COLO668 (cell line): ENCODE measurements around the gene POLA1.

Experiments used
- DNase-seq: peaks from one replicate; lab custom pipeline; 2025; ENCODE audit not compliant: unreplicated experiment; lab: John Stamatoyannopoulos, UW

The POLA1 gene

DNA sequence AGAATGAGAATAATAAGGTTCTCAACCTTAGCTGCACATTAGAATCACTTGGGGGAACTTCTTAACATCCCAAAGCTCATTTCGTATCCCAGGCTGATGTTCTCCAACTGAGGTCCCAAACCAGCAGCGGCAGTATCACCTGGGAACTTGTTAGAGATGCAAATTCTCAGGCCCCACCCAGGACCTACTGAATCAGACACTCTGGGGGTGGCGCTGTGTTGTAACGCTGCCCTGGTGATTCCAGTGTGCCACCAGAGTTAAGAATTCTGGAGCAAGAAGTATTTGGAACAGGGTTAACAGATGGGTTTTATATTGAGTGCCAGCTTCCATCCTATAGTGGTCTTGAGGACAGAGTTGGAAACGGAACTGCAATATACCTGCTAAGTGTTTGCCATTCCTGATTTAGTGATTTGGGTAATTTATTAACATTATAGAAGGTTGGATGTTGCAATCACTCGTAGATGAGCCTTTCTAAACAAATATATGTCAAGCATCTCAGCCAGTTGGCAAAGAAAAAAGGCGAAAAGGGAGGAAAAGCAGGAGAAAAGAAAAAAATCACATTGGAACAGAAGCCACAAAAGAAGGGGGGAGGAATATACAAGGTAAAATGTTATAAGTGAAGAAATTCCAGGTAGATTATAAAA is 181.0 kb downstream of the POLA1 start:
- DNase-seq = no peak

DNA sequence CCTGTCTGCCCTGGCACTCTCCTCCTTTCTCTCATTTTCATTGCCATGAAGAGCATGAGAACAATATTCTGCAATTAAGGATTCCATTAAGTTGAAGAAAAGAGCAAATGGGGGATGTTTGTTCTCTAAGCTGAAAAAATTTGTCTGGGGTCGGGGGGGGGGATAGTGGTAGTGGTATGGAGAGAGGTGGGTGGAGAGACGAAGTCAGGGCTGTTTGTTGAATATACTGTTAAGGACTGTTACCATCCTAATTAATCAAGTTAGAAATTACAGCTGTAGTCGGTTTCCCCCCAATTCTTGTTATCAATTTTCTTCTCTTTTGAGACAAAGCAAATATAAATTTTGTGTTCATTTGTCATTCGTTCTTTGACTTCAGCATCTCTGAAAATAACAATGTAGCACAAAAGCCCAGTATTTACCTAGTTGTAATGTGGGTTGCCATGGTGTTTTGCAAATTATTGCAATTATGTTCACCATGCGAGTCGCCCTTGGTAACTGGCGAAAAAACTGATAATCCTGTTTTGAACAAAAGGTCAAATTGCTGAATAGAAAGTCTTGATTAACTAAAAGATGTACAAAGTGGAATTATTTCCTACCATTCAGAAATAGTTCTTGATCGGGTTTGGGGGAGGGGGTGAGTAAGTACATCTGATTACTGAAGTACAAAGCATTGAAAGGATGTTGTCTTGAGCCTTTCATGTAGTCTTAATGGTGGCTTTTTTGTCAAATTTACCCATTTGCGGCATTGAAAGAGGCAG is 183.0 kb downstream of the POLA1 start:
- DNase-seq = no peak

- DNase-seq = no peak
These were observed 183.6 kb downstream of the POLA1 start for GRCh38 chrX:24877288-24877664.

DNA sequence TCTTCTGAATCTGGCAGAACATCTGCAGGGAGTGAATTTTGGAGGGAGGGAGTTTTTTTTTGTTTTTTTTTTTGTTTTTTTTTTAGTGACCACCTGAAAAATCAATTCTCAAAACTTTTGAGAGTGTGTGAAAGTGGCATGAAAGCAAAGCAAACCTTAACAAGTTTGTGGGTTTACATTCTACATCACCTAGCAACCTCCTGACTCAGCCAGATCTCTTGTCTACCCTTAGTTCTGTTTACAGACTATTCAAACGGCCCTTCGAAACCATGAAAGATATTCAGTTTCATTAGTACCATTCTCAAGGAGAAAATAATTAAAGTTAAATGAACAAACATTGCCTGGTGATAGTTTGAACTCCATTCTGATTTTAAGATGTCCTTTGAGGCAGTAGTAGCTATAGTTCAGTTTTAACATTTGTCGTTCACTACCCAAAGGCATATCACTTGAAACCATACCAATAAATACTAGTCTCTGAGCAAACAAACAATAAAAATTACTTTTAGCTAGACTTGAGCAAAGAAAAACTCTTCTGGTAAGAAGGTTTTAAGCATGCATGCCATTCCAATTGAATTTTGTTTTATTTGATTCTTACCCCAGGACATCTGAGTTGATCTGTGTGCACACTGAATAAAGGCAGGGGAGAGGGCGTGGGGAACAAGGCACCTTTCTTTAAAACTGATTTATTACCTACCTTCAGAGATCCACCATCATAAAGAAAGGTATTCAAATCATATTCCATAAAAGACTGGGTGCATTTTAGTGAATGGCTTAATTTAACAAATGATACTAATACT is 184.3 kb downstream of the POLA1 start:
- DNase-seq = no peak

- no peak for DNase-seq
These were observed 186.0 kb downstream of the POLA1 start for GRCh38 chrX:24879679-24880078.

- no peak for DNase-seq
These were observed 193.2 kb downstream of the POLA1 start for GRCh38 chrX:24886916-24887315.

- DNase-seq = no peak
These were observed 197.0 kb downstream of the POLA1 start for GRCh38 chrX:24890677-24891076.

DNA sequence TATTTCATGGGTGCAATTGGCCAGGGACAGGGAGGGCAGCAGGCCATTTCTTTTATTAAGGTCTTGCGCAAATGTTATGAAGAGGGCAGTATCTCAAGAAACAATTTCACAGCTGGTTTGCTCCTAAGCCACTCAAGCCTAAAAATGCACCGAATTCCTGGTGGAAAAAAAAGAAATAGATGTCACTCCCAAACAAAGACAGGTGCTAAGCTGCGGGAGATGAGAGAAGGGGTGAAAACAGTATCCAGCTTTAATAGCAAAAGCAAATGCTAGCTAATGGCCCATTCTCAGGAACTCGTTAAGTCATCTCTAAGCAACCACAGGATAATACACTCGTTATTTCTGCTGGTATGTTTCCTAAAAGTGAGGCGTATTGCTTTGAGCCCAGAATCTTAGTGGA is 205.7 kb downstream of the POLA1 start:
- no peak for DNase-seq

GRCh38 chrX:24900234-24900633 is 206.5 kb downstream of the POLA1 start:
- DNase-seq = no peak

DNA sequence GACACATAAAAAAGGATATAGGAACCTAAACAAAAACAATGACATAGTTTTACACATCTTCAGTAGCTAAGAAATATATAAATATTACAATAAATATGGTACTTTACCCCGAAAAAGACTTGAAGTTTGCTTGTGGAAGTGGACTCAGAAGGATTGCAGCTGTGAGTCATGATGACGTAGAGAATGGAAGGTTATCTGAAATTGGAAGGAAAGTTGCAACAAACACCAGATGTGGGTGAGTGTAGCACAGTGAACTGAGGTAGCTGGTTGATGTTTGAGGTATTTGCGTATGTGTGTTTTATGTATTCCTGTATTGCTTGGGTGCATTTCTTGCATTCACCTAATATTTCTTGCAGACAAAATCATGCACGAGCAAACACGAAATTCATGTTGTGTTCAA is 209.1 kb downstream of the POLA1 start:
- no peak for DNase-seq

GRCh38 chrX:24918715-24919114 is 225.0 kb downstream of the POLA1 start:
- DNase-seq = no peak

DNA sequence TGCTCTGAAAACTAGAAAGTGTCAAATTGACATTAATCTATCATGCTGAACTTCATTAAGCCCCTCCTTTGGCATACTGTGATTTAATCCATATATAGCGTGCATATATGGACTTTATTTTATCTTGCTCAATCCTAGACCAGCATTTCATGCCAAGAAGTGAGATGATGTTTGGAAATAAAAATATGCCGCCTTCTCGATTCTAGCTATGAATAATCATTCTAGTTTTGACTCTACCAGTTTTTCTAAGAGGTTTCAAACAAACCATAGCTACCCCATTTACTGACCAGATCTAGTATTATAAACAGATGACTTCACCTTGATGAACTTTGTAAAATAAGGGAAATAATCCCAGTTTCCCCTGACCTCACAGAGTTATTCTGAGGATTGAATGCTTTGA is 227.1 kb downstream of the POLA1 start:
- DNase-seq = no peak

DNA sequence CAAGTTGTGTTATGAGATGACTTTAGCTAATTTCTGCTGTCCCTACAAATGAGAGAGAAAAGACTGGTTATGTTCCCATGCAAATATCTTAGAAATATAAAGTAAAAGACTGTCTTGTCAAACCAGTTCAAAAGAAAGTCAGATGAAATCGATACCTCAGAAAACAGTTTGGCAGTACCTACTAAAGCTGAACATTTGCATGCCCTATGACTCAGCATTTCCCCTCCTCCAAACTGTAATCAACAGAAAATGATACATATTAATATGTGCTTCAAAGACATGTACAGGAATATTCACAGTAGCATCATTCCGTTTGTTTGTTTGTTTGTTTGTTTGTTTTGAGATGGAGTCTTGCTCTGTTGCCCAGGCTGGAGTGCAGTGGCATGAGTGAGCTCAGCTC is 231.7 kb downstream of the POLA1 start:
- no peak for DNase-seq

DNA sequence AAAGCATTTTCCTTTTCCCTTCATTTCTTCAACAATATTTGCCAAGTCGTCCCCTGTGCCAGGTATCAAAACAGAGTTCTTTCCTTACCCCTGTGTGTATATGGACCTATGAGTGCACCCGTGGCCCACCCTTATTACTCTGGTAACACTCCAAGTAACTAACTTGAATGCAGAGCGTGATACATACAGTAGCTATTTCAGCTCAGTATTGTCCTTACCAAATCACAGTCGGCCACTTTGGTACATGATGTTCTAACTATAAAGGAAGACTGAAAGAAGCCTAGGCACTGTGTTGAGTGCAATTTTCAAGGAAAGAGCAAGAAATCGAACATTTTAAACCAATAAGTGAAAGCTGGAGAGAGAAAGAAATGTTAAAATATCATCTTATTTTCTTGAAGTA is 233.7 kb downstream of the POLA1 start:
- DNase-seq = no peak

GRCh38 chrX:24928114-24928513 is 234.4 kb downstream of the POLA1 start:
- no peak for DNase-seq

DNA sequence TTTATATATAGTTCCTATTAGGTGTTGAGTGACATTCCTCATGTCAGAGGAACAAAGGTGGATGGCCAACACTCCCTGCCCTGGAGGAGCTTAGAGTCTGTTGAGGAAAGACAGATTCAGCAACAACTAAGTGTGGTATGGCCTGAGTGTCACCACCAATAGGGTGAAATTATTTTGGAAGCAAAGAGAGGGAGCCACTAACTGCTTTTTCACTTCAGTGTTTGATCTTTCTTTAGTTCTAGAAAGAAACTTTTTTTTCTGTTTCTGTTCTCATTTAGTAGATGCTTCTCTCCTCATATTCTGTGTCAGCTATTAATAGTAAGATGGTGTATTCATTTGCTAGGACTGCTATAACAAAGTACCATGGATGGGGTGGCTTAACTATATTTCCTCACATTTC is 240.6 kb downstream of the POLA1 start:
- DNase-seq = no peak

DNA sequence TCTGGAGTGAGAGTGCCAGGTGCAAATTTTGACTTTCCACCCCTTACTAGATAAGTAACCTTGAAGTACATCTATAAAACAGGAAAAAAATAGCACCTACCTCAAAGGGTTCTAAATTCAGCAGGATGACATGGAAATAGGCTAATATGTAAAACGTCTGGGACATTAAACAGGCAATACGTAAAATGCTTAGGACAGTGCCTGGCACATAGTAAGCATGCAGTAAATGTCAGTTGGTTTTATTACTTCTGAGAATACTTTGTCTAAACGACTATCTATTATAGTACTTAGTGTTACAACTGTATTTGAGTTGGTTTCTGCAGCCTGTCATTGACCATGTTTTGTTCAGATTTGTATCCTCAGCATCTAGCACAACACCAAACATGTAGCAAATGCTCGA is 251.3 kb downstream of the POLA1 start:
- no peak for DNase-seq

- DNase-seq = no peak
These were observed 252.7 kb downstream of the POLA1 start for GRCh38 chrX:24946369-24946768.

DNA sequence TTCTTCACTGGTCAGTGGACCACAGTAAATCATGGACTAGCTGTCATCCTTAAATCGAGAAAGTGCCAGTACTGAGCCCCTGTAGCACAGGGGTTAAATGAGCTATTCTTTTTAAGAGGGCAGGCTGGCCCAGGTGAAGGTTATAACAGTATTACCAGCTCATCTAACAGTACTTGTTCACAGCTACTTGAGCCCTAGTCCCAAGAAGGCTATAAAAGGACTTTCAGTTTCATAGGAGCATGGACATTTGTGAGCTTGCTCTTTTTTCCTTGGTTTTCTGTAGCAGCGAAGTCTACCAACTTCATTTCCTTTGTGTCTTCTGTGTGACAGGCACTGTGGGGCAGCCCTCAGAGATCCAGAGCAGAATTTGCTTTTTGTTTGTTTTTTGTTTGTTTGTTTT is 261.0 kb downstream of the POLA1 start:
- DNase-seq = no peak

DNA sequence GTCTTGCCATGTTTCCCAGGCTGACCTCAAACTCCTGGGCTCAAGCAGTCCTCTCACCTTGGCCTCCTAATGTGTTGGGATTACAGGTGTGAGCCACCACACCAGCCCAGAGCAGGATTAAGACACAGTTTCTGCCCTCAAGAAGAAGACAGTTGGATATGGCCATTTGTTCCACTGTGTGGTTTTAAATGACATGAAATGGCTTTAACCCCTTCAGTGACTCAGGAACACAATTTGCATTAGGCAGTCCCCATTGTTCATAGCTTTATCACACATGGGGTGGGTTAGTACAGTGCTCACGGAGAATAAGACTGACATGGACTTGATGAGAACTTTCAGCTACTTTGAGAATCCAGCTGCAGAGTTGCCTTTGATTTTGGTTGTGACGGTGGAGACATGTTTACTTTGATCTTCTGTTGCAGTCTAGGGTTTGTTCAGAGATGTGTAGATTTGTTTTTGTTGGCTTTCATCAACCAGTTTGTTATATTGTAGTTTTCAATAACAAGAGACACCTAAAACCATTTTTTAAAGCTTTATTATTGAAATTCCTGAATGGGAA is 261.7 kb downstream of the POLA1 start:
- no peak for DNase-seq

DNA sequence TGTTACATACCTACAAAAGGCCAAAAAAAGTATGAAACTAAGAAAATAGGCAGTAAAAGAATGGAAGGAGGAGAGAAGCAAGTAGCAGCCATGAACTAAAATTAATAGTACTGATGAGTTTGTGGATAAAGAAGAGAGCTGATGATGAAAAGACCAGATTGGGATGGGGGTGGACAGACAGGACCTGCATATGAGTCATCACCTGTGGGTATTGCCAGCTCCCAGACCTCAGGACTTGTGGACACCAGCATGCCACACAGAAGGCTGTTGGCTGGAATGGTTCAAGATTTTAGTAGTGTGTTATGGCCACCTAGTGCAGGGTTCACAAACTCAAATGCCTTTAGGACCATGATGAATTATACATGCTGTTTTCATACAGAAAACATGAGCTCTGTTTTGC is 263.1 kb downstream of the POLA1 start:
- DNase-seq = no peak

- DNase-seq = no peak
These were observed 268.1 kb downstream of the POLA1 start for GRCh38 chrX:24961809-24962208.
